Neural progenitor cell (in vitro differentiated cells): ENCODE data around the gene NUP93.

Source experiments
- CTCF ChIP-seq: fragments of 200-600 bp; sonication (generic); IDR thresholded peaks from 2 replicates; pipeline ENCODE4 v1.5.1; 2017; ENCODE audit warnings: antibody characterized with exemption, mild to moderate bottlenecking
- EZH2 ChIP-seq: fragments of 200-600 bp; sonication (generic); IDR thresholded peaks from 2 replicates; pipeline ENCODE4 v1.6.1; 2017; ENCODE audit warnings: antibody characterized with exemption, mild to moderate bottlenecking, moderate library complexity
- EZH2phosphoT487 ChIP-seq: fragments of 200-600 bp; sonication (generic); IDR thresholded peaks from 2 replicates; pipeline ENCODE4 v1.6.1; 2017; ENCODE audit warnings: antibody characterized with exemption

- TF ChIP-seq CTCF = no peak
- no peak for TF ChIP-seq EZH2
- no peak for TF ChIP-seq EZH2phosphoT487
Measured at GRCh38 chr16:56859636-56860035, 129.7 kb downstream of the NUP93 start.
